Neural cell (in vitro differentiated cells): ENCODE data around the gene ZNF214. TPM values are rescaled to one million over a fixed set of nuclear protein-coding genes. Genes with fewer than 3 reads are reported as not detected.

Source experiments
- H2AFZ ChIP-seq: fragments of 200-600, 300-800 bp; sonication (generic), shearing (Covaris generic); 2 replicates; pipeline ENCODE4 v1.6.0; 2014; ENCODE audit warnings: low read depth, mild to moderate bottlenecking, antibody characterized with exemption, low read length, moderate library complexity
- H3F3A ChIP-seq: fragments of 200-600 bp; shearing (Covaris generic); 2 replicates; pipeline ENCODE4 v1.6.1; 2016; ENCODE audit warnings: mild to moderate bottlenecking, moderate library complexity, mixed read lengths, antibody characterized with exemption, low read length; ENCODE audit not compliant: insufficient read depth, poor library complexity, severe bottlenecking
- H3K27ac ChIP-seq: fragments of 200-600, 300-800 bp; sonication (generic), shearing (Covaris generic); 2 replicates; pipeline ENCODE4 v1.5.1; 2014; ENCODE audit warnings: mild to moderate bottlenecking, low read length, moderate library complexity
- H3K27me3 ChIP-seq: fragments of 300-800, 200-600 bp; sonication (generic), shearing (Covaris generic); 2 replicates; pipeline ENCODE4 v1.6.0; 2014; ENCODE audit warnings: mild to moderate bottlenecking, low read depth, low read length, moderate library complexity; ENCODE audit not compliant: insufficient read depth
- H3K36me3 ChIP-seq: fragments of 300-800, 200-600 bp; sonication (generic), shearing (Covaris generic); 2 replicates; pipeline ENCODE4 v1.5.1; 2014; ENCODE audit warnings: mild to moderate bottlenecking, antibody characterized with exemption, low read length, moderate library complexity; ENCODE audit not compliant: insufficient read depth
- H3K4me2 ChIP-seq: fragments of 300-800, 200-600 bp; sonication (generic), shearing (Covaris generic); 2 replicates; pipeline ENCODE4 v1.6.0; 2014; ENCODE audit warnings: mild to moderate bottlenecking, low read length
- H3K4me3 ChIP-seq: fragments of 300-800, 200-600 bp; sonication (generic), shearing (Covaris generic); 2 replicates; pipeline ENCODE4 v1.5.1; 2014; ENCODE audit warnings: mild to moderate bottlenecking, low read length, moderate library complexity
- H3K79me2 ChIP-seq: fragments of 200-600 bp; shearing (Covaris generic); replicated peaks from 2 replicates; pipeline ENCODE4 v1.6.0; 2014; ENCODE audit warnings: mild to moderate bottlenecking, low read length, moderate library complexity; ENCODE audit not compliant: insufficient read depth
- H3K9ac ChIP-seq: fragments of 300-800, 200-600 bp; sonication (generic), shearing (Covaris generic); 2 replicates; pipeline ENCODE4 v1.6.1; 2016; ENCODE audit warnings: mild to moderate bottlenecking, low read length, mixed read lengths
- H3K9me2 ChIP-seq: fragments of 200-600 bp; shearing (Covaris generic); 2 replicates; pipeline ENCODE4 v1.6.1; 2016; ENCODE audit warnings: mild to moderate bottlenecking, low read length, mixed read lengths; ENCODE audit not compliant: insufficient read depth
- H3K9me3 ChIP-seq: fragments of 200-600, 300-800 bp; sonication (generic), shearing (Covaris generic); 2 replicates; pipeline ENCODE4 v1.6.1; 2016; ENCODE audit warnings: mild to moderate bottlenecking, mixed run types, low read length, moderate library complexity, mixed read lengths
- H4K20me1 ChIP-seq: fragments of 200-600 bp; shearing (Covaris generic); 2 replicates; pipeline ENCODE4 v1.6.1; 2016; ENCODE audit warnings: mild to moderate bottlenecking, mixed run types; ENCODE audit not compliant: insufficient read depth
- CTCF ChIP-seq: fragments of 450-650 bp; IDR thresholded peaks from 2 replicates; pipeline ENCODE4 v1.5.1; 2014; ENCODE audit warnings: antibody characterized with exemption, mild to moderate bottlenecking, moderate library complexity; ENCODE audit not compliant: poor library complexity, severe bottlenecking
- EP300 ChIP-seq: fragments of 450-650 bp; conservative IDR thresholded peaks from 2 replicates; pipeline ENCODE4 v1.6.1; 2014; ENCODE audit warnings: antibody characterized with exemption, mild to moderate bottlenecking, moderate library complexity; ENCODE audit not compliant: poor library complexity, severe bottlenecking
- EZH2 ChIP-seq: fragments of 200-600, 300-800 bp; shearing (Covaris generic), sonication (generic); IDR thresholded peaks from 2 replicates; pipeline ENCODE4 v1.6.1; 2014; ENCODE audit warnings: antibody characterized with exemption, low read length, borderline replicate concordance, mild to moderate bottlenecking; ENCODE audit not compliant: insufficient read depth, poor library complexity, severe bottlenecking
- MXI1 ChIP-seq: fragments of 450-650 bp; conservative IDR thresholded peaks from 2 replicates; pipeline ENCODE4 v1.6.1; 2014; ENCODE audit warnings: antibody characterized with exemption, mild to moderate bottlenecking; ENCODE audit not compliant: poor library complexity, severe bottlenecking
- POLR2AphosphoS5 ChIP-seq: IDR thresholded peaks from 2 replicates; pipeline ENCODE4 v1.6.1; 2012
- RAD21 ChIP-seq: fragments of 450-650 bp; conservative IDR thresholded peaks from 2 replicates; pipeline ENCODE4 v1.6.1; 2014; ENCODE audit warnings: antibody characterized with exemption, mild to moderate bottlenecking, moderate library complexity
- REST ChIP-seq: IDR thresholded peaks from 2 replicates; pipeline ENCODE4 v1.6.1; 2012; ENCODE audit warnings: borderline replicate concordance
- SMC3 ChIP-seq: fragments of 450-650 bp; conservative IDR thresholded peaks from 2 replicates; pipeline ENCODE4 v1.6.1; 2014; ENCODE audit warnings: antibody characterized with exemption, mild to moderate bottlenecking, moderate library complexity; ENCODE audit not compliant: poor library complexity
- TAF1 ChIP-seq: IDR thresholded peaks from 2 replicates; pipeline ENCODE4 v1.6.1; 2012; ENCODE audit warnings: low read depth
- polyA plus RNA-seq: library from polyadenylated mRNA; depleted of rRNA; stranded (reverse); fragments of >200 nt; gene quantifications from 2 replicates; pipeline ENCODE4 v1.2.3, GENCODE V29; 2014

ZNF214 gene
- polyA plus RNA-seq, 1 donor from 2014 or later: 6.9 TPM

- TF ChIP-seq POLR2AphosphoS5 (no peak), SMC3 (no peak), MXI1 (no peak), EP300 (no peak), REST (no peak), CTCF (no peak), RAD21 (no peak), TAF1 (no peak), EZH2 (no peak)
- H4K20me1 ChIP-seq: no peaks in the 10 kb centered on the region
- H3K4me2 ChIP-seq: no peak overlapping the region
- no peaks in the 10 kb centered on the region for H3K9me3 ChIP-seq
- H3K27me3 ChIP-seq: no peaks in the 10 kb centered on the region
- H3K36me3 ChIP-seq: no peaks in the 10 kb centered on the region
- no peaks in the 10 kb centered on the region for H3F3A ChIP-seq
- no peak overlapping the region for H3K27ac ChIP-seq
- H3K4me3 ChIP-seq: no peak overlapping the region
- H2AFZ ChIP-seq: no peak overlapping the region
- no peak overlapping the region for H3K9ac ChIP-seq
- H3K9me2 ChIP-seq: no peaks in the 10 kb centered on the region
- H3K79me2 ChIP-seq: no peaks in the 10 kb centered on the region
Observed at GRCh38 chr11:7056828-7057513, 36.8 kb upstream of the ZNF214 start.

GRCh38 chr11:7050191-7050590 is 30.0 kb upstream of the ZNF214 start:
- Histone ChIP-seq H3K79me2 (no peaks in the 10 kb centered on the region), H3K9me2 (no peaks in the 10 kb centered on the region), H3K9ac (no peak overlapping the region), H3K27me3 (no peaks in the 10 kb centered on the region), H3K36me3 (no peaks in the 10 kb centered on the region), H2AFZ (no peak overlapping the region), H3F3A (no peaks in the 10 kb centered on the region), H3K4me2 (no peak overlapping the region), H4K20me1 (no peaks in the 10 kb centered on the region), H3K9me3 (no peaks in the 10 kb centered on the region), H3K4me3 (no peak overlapping the region), H3K27ac (no peak overlapping the region)
- TF ChIP-seq EP300: no peak
- no peak for TF ChIP-seq MXI1
- TF ChIP-seq EZH2: no peak
